GM13977 (cell line): ENCODE data around the gene DPCD.

Experiments
- DNase-seq: peaks from one replicate; pipeline ENCODE4 v3.0.0; 2012; ENCODE audit warnings: low spot score
- CTCF ChIP-seq: IDR thresholded peaks from 2 replicates; pipeline ENCODE4 v1.5.1; 2012; ENCODE audit warnings: mild to moderate bottlenecking, control low read depth; ENCODE audit not compliant: insufficient read depth; ENCODE audit errors: extremely low read depth, missing control alignments
- in situ Hi-C: fragments of 300-500 bp; cut with MboI; formaldehyde crosslinking; loops from one replicate; pipeline ENCODE4 v1.12.0; 2022; ENCODE audit warnings: low sequenced_read_pairs, low pct_unique_long_range_greater_than_20kb, mixed read lengths, inconsistent platforms; ENCODE audit not compliant: unreplicated experiment

The DPCD gene

DNA sequence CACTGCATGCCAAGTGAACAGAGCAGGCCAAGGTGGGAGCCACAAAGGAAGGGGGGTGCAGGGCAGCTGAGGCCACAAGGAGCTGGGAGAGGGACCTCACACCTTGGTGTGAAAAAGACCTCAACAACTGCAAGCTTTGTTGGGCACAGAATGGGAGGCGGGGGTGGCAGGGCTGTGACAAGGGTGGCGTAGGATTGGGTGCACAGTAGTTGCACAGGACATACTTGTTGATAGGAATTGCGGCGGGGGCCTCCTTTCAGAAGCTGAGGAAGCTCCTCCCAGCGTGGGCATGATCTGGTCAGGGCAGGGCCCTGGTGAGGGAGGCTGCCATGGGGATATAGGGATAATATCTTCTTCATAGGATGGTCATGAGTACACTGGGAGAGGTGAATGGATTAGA is 25.9 kb upstream of the DPCD start:
- TF ChIP-seq CTCF: no peak
- DNase-seq: no peak
- in situ Hi-C loops: loop anchor here (25.0 kb wide), 2 partner anchors 250 to 350 kb away; no protein-coding TSS in a partner anchor

DNA sequence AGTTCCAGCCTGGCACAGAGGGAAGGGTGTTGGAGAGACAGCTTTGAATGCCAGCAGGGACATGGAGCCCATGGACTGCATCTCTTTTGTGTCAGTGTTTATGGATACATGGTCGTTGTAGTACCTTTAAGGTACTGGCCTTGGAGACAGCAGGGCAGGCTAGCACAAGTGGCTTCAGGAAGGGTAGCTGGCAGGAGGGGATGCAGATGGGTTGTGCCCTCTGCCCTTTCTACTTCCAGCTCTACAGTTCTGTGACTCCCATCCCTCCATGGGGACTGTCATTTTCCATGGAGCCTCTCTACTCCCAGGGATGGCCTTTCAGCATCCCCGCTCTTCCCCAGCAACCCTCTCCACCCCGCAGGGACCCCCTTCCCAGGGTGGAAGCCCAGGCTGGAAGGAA is 25.1 kb upstream of the DPCD start:
- DNase-seq: no peak
- TF ChIP-seq CTCF: no peak
- in situ Hi-C loops: loop anchor here (25.0 kb wide), 2 partner anchors 251 to 351 kb away; no protein-coding TSS in a partner anchor

DNA sequence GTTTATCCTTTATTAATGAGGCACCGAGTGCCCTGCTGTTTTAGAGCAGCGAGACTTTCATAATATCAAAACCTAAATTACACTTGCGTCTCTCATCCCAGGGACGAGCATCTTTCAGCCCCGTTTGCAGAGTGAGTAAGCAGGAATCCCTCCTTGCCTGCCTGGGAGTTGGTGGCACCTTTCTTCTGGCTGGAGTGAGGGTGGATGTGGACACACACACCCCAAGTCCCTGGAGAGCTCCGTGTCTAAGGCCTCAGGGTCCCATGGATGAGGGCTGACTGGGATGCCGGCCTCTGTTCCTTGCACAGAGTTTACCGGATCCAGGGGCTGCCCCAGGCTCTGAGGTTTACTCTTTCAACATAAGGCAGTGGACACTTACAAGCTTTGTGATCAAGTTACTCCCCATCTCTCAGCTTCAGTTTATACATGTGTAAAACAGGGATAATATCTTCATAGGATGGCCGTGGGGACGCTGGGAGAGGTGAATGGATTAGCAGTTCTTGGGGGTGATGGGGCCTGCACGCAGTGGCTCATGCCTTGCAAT is 24.6 kb upstream of the DPCD start:
- no peak for TF ChIP-seq CTCF
- in situ Hi-C loops: loop anchor here (25.0 kb wide), 2 partner anchors 251 to 351 kb away; no protein-coding TSS in a partner anchor
- no peak for DNase-seq

- in situ Hi-C loops: loop anchor here (25.0 kb wide), 2 partner anchors 252 to 352 kb away; no protein-coding TSS in a partner anchor
- no peak for DNase-seq
- TF ChIP-seq CTCF: no peak
These were observed 23.6 kb upstream of the DPCD start for GRCh38 chr10:101564490-101564991.

- in situ Hi-C loops: loop anchor here (25.0 kb wide), 2 partner anchors 253 to 353 kb away; no protein-coding TSS in a partner anchor
- no peak for DNase-seq
- TF ChIP-seq CTCF: no peak
These were observed 22.7 kb upstream of the DPCD start for GRCh38 chr10:101565370-101565900.

DNA sequence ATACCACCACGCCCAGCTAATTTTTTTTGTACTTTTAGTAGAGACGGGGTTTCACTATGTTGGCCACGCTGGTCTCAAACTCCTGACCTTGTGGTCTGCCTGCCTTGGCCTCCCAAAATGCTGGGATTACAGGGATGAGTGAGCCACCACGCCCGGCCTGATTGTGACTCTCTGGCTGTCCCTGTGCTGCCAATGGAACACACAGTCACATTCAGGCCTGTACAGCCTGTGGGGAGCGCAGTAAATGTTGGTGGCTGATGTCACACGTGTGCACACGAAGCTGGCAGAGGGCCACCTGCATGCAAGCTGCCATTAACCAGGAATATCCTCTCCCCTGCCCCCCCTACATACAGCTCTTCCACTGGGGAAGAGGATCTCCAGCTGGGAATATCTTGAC is 22.2 kb upstream of the DPCD start:
- in situ Hi-C loops: loop anchor here (25.0 kb wide), 2 partner anchors 254 to 354 kb away; no protein-coding TSS in a partner anchor
- DNase-seq: no peak
- no peak for TF ChIP-seq CTCF
